ENCODE results near the gene GPC6.

DNA sequence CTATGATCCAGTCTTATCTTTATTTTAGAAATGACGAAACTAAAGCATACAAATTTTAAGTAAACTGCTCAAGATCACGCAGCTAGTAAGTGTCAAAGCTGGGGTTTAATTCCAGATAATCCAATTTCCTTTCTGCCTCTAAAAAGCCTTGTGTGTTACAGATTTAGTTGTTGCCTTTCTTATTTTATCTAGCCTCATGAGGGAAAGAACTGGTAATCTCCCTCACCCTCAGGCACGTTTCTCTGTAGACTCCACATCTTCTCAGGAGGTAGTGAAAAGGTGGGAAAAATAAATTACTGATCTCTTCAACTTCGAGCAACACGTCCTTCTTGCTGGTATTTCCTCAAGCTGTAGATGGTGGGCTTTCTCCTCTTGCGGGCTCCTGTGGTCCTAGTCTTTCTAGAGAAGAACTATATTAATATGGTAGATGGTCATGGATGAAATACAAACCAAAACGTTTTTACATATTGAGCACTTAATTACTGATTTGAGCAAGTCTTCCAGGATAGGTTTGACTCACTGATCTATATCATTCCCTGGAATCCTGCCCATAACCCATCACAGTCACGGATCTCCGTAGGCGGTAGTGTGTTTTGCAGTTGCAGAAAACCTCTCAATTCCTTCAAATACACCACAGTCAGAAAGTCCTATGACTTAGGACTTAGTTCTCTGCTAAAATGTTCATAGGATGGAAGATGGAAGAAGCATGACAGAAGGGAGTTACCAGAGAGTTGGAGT lies 733.4 kb downstream of the GPC6 start:
- TF ChIP-seq CTCF (IDR thresholded peaks at IDR 0.05; ENCODE audit: poor library complexity) (no peak), EZH2 (IDR thresholded peaks at IDR 0.05; ENCODE audit: borderline replicate concordance) (no peak)
